ENCODE measurements around the gene KCNIP4.
A peak's percentile ranks its signal among the peaks of the same experiment; 100 is the strongest.

KCNIP4 gene

GRCh38 chr4:21457086-21457840, 491.3 kb downstream of the KCNIP4 start:
- peak in 1 of 14 donors; percentile 91 for DNase-seq

DNA sequence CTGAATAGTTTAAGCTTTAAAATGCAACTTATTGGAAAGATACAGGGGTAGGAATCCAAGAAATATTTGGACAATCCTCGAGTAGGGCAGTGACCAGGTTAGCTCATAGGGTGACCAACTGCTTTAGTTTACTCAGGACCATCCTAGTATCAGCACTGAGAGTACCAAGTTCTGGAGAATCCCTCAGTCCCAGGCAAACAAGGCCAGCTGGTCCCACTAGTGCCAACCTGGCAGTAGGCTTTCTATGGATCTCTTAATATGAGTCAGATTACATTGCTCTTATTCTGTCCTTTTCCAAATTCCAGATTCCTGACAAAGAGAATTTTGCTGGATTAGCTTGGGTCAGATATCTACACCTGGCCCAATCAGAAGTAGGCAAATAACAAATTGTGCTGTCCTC, 493.7 kb downstream of the KCNIP4 start:
- DNase-seq, result peak in 1 of 14 donors; percentile 80

GRCh38 chr4:21454201-21454600, 494.4 kb downstream of the KCNIP4 start:
- DNase-seq, result no peak

DNA sequence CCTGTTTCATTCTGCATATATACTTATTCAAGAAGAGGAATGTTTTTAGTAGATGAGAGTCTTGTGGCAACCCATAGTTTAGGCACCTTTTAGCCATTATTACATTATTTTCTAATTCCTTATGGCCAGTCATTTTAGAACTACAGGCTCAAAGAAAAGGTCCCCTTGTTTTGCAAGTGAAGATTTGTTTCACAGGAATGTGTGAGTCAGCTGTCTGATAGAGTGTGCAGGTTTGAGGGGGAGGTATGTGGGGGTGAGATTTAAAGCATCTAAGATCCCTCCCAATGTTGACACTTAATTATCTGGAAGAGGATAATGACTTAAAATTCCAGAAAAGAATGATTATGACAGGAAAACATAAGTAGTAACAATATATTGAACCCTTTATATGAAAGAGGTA, 495.6 kb downstream of the KCNIP4 start:
- no peak for DNase-seq

DNA sequence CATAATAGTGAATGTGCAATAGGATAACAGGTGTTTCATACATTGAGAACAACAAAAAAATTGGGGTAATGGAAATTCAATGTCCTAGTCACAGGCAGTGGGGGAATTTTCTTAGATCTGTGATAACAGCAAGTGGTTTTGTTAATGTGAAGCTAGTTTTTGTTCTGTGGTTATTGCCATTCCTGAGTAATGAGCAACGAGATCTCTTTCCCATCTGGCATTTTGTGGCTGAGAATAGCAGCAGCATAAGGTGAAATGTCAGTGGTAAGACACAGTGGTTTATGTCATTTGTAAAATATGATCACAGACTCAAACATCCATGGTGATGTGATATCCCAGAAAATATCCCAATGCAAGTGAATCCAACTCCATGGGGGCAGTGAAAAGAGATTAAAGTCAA, 497.5 kb downstream of the KCNIP4 start:
- DNase-seq, result peak in 1 of 14 donors; percentile 85

DNA sequence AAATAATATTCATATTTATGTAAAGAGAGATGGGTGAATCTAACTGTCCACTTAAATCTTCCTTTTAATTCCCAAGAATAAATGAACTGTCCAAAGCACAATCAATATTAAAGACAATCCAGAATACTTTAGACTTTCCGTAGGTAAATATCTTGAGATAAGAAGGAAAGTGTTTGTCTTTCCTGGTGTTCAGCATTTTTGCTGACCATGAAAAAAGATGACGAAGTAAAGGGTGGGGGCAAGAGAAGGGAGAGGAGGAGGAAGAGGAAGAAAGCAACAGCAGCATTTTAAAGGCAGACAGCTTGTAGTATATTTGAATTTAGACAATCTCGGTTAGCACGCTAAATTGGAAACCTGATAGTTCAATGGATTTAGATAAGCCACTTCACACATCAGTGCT, 498.2 kb downstream of the KCNIP4 start:
- DNase-seq, result no peak

DNA sequence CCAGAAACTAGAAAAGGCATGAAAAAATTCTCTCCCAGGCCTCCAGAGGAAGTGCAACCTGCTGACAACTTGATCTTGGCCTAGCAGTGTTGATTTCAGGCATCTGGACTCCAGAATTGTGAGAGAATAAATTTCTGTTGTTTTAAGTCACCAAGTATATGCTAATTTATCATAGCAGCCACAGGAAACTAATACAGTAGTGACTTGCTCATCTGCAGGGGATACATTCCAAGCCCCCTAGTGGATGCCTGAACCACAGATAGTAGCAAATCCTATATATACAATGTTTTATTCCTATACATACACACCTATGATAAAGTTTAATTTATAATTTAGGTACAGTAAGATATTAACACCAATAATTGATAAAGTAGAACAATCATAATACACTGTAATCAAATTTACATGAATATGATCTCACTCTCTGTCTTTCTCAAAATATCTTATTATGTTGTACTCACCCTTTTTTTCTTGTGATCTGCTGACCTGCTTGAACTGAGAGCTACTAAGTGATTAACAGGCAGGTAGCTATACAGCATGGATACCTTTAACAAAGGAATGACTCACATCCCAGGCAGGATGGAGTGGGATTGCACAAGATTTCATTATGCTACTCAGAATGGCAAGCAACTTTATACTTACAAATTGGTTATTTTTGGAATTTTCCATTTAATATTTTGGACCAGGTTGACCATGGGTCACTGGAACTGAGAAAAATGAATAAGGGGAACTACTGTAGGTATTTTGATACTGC, 501.1 kb downstream of the KCNIP4 start:
- DNase-seq, result no peak

- no peak for DNase-seq
These were observed 528.4 kb downstream of the KCNIP4 start for GRCh38 chr4:21420166-21420565.

GRCh38 chr4:21415728-21416127, 532.8 kb downstream of the KCNIP4 start:
- DNase-seq, result no peak

DNA sequence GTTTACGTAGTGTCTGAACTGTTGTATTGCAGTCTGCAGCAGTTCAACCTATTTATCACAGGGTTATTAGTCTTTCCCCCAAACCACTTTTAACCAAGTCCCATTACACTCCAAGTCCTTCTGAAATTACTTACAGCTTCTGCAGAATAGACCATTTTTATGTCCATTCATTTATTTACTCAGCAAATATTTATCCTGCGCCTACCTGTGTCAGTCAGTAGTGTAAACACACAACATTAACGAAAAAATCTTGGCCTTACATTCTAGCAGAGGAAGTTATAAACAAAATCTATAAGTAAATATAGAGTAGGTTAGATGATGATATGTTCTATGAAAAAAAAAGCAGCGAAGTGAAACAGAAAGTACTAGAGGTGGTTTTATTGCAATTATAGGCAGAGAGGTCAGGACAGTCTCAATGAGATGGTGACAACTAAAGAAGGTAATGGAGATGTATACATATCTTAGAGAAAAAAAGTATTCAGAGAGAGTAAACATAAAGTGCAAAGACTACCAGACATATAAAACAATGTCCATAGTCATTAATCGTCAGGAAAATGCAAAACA, 534.7 kb downstream of the KCNIP4 start:
- no peak for DNase-seq

DNA sequence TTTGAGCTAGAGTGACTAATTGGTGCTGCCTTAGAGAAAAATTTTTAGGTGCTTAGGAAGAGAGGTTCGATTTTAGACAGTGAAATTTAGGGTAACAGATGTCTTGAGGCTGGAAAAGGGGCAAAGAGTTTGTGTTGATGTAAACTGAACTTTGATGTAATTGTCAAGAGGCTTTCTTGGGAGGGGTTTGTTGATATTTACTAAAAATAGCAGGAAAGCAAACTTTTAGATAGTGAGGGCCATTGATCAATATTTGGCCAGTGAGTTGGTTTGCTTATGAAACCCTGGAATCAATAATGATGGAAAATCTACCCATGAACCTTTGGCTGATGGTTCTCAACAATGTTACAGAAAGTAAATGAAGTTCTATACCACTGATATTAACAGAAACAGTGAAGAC, 537.5 kb downstream of the KCNIP4 start:
- no peak for DNase-seq

- no peak for DNase-seq
These were observed 538.2 kb downstream of the KCNIP4 start for GRCh38 chr4:21410372-21410771.

DNA sequence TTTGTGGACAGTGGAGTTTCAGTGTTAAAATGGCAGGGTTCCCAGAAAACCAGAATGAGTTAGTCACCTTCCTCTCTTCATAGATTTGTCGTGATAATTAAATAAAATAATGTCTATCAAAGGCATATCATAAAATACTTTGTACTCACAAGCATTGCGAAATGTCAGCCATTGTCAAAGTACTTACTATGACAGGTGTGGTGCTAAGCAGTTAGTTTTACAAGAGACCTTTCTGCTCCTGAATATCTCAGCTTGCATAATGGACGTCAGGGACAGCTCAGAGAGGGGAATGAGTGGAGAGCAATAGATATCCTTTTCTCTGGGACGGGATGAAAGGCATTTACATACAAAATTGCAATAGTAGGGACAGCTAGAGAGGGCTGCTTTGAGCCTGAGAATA, 560.9 kb downstream of the KCNIP4 start:
- DNase-seq, result no peak

- DNase-seq, result no peak
These were observed 562.3 kb downstream of the KCNIP4 start for GRCh38 chr4:21386166-21386780.

DNA sequence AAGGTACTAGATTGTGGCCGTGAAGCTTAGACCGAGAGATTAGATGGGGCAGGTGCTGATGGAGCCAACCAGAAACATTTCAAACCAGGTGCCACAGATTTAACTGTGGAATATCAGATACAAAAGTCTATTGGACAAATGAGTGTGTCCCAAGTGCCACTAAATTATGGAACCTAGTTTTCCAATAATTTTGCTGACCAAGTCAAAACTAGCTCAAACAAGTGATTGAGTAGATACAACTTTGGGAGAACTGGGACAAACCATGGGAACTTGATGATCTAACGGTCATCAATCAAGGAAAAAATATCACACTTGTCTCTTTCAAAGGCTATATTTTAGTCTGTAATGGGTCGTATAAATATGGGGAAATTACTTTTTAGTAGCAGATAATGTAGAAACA, 562.9 kb downstream of the KCNIP4 start:
- DNase-seq, result no peak

GRCh38 chr4:21384609-21385008, 564.0 kb downstream of the KCNIP4 start:
- DNase-seq, result no peak

- peak in 7 of 14 donors; percentile 2 to 48 (median 3) for DNase-seq
These were observed 567.7 kb downstream of the KCNIP4 start for GRCh38 chr4:21380861-21381260.

DNA sequence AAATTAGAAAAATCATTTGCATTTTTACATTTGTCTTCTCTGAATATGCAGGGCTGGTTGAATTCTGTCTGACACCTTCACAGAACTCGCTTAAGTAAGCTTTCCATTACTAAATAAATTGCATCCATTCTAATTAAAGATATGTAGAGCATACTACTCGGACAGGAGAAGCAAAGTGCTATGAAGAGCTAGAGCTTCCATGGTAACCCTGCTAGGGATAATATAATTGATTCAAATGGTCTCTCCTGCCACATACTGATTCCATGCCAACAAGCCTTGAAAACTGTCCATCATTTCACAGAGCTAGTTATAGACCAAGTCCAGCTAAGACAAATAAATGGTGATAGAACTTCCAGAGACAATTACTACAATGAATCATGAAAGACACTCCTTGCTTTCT, 571.5 kb downstream of the KCNIP4 start:
- no peak for DNase-seq

DNA sequence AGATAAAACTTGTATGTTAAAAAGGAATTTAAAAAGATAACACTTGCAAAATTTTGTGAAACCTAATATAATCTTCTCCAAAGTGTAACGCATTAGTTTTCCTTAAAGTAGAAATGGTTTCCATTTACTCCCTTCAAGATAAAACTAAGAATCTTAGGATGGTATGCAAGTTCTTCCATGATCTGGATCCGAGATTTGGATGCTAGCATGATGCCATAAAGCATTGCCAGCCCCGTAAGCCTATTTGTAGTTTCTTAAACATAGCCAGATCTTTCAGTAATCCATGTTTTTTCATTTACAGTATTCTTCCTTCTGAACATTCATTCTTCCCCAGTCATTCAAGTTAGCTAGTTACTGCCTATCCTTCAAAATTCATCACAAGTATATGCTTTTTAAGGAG, 572.4 kb downstream of the KCNIP4 start:
- no peak for DNase-seq

DNA sequence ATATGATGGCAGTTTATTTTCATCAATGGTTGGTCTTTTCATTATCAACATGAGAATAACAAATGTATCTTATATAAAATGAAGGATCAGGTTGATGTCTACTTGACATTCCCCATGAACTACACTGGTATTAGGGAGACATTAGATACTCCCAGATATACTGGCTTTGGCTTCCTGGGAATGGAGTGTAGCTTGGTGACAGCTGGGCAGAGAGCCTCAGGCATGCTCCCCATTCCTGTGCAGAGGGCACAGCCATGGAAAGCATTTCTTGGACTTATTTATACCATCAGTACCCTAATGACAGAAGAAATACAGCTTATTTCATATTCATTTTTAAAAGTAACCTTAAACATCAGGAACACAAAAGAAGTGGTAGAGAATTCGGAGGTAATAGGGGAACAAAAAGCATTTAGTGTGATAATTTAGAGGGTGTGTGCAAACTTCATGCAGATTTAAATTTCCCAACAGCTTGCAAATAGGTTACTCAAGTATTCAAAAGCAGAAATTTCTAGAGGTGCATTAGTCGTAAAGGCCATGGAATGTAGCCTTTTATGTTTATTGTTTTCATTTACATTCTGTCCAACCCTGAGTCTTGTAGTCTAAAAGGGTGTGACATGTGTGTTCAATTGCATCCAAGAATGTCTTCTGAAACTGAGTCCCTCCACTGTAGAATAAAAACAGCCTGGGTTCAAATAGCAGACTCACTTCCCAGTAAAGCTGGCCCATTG, 573.8 kb downstream of the KCNIP4 start:
- no peak for DNase-seq

- no peak for DNase-seq
These were observed 581.0 kb downstream of the KCNIP4 start for GRCh38 chr4:21367567-21367966.

GRCh38 chr4:21366840-21367239, 581.7 kb downstream of the KCNIP4 start:
- DNase-seq, result no peak

DNA sequence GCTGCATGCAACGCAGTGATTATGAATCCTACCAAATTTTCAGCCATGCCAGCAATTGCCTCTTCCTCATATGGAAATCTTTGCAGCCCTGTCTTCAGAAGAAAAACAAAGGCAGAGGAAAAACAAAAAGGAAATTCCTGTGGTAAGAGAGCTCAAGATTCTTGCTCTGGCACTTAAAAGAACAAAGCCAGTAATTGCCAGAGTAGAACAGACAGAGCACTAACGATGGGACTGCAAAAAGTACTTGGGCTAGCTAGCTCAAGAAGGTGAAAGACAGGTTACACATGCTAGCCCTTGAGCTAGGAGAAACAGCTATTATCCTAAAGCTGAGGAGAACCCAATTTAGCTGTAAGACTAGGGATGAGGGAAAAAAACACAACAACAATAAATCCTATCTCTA, 582.3 kb downstream of the KCNIP4 start:
- DNase-seq, result no peak
